SW480 (cell line): ENCODE data around the gene CAMTA1.
"Not testable (repeated sequence)": the region's sequence is repeated elsewhere in the genome, so short reads cannot be mapped to it uniquely, and the experiment has no call there.

ENCODE experiments used
- DNase-seq: peaks from one replicate; pipeline ENCODE4 v3.0.0-alpha.2; 2016; ENCODE audit warnings: low spot score

The CAMTA1 gene

DNA sequence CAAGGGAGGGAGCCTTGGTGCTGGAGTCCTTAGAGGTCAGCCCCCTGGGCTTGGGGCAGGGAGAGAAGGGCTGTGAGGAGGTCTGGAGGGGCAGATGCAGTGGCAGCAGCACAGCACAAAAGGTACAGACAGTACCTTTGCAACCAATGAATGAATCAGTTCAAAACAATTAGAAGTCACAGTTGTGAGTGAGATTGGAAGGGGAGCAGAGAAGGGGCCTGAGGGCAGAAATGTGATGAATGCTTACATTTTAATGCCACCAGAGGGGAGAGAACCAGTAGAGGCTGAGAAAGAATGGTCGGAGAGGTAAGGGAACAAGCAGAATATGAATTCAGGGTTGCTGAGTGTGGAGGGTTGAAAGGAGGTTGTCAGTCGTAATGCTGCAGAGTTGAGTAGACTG lies 24.2 kb downstream of the CAMTA1 start:
- no peak for DNase-seq

DNA sequence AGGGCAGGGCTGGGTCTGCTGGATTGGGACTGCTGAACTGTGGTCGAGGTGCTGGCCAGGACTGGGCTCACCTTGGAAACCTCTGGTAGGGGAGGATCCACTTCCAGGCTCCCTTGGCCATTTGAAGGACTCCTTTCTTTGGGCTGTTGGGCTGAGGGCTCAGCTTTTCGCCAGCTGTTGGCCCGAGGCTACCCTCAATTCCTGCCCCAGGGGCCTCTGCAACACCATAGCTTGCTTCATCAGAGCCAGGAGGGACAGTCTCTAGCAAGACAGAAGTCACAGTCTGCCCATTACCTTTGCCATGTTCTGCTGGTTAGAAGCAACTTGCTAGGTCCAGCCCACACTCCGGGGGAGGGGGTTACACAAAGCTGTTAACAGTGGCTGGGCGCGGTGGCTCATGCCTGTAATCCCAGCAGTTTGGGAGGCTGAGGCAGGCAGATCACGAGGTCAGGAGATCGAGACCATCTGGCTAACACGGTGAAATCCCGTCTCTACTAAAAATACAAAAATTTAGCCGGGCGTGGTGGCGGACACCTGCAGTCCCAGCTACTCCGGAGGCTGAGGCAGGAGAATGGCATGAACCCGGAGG lies 25.0 kb downstream of the CAMTA1 start:
- DNase-seq, result not testable (repeated sequence)

DNA sequence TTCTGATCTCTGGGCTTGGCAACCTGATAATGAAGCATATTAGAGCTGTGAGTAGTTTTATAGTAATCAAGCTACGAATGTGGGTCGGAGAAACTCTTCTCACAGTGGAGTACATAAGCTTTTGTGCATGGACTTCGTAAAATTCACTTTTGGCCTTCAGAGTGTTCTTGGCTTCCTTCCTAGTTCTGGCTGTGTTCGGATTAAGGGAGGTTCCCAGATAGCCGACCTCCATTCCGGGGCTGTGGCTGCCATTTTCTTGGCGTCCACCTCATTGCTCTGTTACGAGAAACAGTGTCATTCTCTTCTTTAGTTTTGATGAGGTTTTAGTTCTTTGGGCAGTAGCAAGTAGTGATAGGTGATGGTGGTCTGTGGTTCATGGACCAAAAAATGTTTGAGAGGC lies 26.3 kb downstream of the CAMTA1 start:
- no peak for DNase-seq

DNA sequence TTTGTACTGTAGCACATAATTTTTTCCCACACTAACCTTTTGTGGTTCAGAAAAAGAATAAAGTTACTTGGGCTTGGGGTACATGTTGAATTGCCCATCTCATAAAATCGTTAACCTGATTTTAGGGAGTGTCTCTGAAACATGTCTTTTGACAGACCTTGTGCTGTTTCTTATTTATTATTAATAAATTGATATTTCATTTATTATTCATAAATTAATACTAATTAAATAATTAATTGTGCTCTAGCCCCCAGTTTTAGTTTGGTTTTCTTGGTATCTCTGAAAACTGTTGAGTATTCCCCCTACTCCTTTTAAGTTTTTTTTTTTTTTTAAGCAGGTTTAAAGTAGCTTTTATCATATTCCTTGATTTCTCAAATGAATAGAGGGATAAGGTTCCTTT lies 27.9 kb downstream of the CAMTA1 start:
- no peak for DNase-seq

DNA sequence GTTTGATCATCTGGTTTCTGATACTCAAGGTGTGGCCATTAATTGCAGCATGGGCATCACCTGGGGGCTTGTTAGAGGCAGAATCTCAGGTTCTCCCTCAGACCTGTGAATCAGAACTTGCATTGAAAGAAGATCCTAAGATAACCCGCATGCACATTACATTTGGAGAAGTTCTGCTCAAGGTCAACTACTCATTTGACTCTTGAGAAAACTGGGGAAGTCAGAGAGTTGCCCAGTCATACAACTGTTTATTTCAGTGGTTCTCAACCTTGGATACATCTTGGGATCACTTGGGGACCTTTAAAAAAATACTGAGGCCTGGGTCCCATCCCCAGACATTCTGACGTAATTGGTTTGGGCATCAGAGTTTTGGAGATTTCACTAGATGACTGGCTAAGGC lies 30.5 kb downstream of the CAMTA1 start:
- no peak for DNase-seq

DNA sequence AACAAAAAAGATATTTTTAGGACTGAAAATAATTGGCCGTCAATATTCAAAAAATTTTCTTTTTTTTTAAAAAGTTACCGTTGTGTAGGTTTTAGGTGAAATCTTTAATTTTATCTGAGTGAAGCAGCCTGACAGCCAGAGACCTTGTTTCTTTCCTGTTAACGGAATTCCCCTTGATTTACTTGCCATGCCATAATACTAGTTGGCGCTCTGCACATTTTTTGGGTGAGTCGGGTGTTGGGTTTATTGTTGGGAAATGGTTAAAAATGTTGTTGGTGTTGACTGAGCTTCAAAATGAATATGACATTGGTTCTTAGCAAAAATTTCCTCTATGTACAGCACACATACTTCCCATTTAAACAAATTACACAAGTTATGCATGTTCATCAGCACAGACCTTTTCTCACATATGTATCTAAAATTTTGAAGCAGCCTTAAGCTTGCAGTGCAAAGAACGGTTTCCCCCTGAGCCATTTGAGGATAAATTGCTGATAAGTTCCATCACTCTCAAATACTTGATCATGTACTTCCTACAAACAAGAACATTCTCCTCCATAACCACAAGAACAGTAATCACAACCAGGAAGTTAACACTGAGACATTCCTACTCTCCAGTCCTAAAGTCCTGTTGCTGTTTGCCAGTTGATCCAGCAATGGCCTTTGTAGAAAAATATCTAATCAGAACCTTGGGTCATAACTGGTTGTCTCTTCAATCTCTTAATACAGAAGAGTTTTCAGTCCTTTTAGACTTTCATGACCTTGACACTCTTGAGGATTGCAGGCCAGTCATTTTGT lies 34.2 kb downstream of the CAMTA1 start:
- DNase-seq, result no peak

DNA sequence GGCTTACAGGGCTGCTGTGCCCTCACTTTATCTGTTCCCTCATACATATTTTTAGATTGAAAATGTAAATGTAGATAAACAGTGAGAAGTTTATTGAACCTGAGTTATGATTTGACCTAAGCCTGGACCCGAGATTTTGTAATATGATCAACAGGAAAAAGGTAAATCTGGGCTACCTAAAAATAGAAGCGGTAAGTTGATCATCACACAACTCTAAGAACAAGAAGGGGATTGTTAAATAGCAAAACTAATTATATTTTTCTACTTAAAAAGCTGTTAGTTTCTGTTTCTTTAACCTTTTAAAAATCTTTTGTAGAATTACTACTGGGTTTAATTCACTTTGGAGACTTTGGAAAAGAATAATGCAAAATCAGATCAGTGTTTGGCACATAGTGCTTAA lies 35.6 kb downstream of the CAMTA1 start:
- DNase-seq, result no peak

DNA sequence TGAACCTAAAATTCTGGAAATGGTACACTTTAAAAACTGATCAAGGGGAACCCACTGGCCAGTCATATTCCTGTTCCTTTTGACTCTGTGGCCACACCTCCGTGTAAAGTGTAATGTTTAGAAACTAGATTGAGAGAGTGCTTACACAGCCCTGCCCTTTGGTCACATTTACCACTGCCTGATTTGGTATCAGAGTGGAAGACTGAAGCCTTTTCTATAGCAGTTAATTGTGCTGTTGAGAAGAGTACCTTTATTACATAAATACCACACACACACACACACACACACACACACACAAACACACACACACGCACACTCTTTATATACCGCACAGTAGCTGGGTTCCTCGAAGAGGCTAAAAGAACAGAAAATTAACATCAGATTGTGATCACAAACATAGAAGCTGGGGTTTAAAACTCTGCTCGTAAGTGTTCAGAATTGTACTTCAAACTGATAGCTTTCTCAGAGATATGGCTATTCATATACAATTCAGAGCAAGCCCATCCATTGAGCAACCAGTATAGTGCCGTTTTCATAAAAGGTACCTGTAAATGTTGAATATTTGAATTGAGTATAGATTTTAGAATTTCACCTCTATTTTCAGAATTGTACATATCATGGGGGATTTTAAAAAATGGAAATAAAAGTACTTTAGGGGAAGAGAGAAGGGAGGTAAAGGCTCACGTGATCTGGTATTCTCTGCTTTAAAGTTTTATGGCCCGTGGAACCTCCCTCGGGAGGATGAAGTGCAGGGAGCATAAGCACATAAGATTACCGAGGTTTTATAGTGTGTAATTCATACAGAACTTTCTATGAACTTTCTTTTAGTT lies 37.5 kb downstream of the CAMTA1 start:
- DNase-seq, result peak; percentile 75

DNA sequence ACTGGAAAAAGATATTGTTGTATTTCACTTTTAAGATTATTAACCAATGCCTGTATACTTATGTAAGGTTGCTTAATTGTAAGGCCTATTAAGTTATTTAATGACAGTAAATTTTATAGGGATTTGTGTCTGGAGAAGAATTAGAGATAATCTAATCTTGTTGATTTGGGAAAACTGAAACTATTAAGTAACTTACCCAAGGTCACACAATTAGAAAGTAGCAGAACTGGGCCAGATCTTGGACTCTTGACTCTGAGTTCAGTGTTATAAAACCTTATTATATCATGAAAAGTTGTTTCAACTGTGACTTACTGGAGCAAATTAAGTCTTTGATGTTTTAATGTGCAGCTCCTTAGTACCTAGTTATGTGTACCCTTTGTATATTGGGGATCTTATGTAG lies 38.5 kb downstream of the CAMTA1 start:
- no peak for DNase-seq

DNA sequence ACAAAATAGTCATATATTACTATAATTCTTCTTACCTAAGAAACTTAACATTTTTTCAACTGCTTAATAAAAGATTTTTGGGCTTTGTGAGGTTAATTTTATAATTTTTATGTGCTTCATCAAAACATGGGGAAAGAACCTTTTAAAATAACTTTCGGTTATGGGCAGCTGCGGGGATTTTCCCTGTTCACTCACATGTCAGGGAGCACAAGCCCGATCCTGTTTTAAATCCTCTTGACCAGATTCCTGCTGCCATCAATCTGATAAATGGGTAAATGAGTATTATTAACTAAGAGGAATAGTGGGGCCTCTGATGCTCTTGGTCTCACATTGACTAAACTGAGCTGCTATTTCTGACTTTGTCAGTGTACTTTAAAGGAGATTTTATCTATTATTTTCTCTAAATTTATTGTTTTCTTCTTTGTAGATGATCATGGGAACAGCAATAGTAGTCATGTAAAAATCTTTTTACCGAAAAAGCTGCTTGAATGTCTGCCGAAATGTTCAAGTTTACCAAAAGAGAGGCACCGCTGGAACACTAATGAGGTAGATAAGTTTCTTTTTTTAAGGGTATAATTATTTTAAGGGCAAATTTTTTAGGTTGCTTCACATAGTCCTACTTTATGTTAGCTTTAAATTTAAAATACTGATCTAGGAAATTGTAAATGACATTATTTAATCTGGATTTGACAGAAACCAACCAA lies 39.6 kb downstream of the CAMTA1 start:
- no peak for DNase-seq

DNA sequence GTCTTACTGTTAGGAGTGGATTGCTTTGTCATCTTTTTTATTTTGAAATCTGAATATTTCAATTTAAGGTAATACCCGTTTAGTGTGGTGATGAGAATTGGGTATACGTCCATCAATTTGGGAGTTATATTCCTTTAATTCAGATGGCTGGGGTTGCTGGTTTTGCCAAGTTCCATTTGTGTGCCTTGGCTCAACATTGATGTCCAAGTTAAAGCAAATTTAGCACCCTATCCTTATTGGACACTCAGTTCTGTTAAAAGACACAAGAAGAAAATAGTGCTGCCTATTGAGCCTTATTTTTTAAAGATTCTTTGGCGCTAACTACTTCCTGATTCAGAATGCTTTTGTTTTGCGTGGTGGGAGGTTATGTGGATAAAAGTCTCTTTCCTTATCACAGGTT lies 40.6 kb downstream of the CAMTA1 start:
- DNase-seq, result no peak

DNA sequence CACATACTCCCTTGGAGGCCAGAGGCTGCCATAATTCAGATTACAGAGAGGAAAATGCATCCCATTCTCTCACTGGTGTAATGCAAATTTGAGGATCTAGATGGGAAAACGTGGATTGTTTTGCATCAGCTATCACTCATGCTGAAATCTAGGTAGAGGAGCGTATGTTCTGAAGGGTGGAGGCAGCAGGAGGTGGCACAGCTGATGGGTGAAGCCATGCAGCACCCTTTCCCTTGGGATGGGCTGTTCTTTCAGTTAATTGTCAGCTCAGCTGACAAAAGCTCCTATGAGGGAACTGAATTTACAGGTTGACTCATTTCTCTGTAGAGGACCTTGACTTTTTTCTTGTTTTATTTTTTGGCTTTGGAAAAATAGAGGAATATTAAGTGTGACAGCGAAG lies 41.8 kb downstream of the CAMTA1 start:
- DNase-seq, result no peak

DNA sequence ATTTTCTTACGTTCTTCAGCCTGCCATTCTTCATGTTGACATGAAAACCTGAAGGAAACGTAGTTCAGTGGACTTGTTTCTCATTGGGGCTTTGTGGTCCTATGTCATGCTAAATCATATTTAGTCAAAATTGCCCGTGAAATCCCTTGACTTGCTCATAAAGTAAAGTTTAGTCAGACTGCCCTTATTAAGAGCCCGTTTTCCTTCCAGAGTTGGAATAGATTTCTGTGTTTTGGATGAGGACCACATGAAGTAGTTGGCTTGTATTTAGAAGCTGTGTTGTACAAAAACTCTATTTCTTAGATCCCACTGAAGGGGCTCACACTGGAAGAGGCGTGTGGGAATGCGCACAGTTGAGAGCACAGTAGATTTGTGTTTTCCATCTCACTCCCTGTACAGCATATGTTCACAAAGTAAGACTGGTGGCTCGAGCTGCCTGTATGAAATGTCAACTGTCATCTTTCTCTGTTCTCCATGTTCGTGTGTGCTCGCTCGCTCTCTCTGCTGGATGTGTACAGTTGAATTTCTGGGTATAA lies 42.4 kb downstream of the CAMTA1 start:
- no peak for DNase-seq

DNA sequence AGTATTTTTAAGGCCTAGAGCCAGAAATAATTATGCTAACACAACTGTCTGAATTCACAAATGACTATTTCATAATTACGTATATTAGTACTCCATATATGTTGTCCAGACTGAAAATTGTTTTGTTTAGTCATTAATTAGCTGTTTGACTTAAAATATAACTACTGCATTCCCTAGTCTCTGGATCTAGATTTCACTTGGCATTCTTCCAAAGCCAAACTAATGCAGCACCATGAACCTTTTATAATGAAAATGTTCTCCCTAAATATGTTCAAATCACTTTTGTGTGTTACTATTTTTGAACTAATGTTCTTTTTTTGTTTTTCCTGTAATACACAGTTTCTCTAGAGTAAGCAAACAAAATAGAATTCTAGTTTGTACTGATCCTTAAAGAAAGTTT lies 46.1 kb downstream of the CAMTA1 start:
- no peak for DNase-seq

DNA sequence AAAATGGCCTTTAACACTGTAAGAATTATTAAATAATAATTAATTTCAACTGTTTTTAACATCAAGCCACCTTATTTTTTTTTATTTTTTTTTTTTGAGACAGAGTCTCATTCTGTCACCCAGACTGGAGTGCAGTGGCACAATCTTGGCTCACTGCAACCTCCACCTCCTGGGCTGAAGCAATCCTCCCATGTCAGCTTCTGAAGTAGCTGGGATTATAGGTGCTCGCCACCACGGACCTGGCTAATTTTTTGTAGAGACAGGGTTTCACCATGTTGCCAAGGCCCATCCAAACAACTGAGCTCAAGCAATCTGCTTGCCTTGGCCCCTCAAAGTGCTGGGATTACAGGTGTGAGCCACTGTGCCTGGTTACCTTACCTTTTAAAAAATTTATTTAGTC lies 46.8 kb downstream of the CAMTA1 start:
- not testable (repeated sequence) for DNase-seq

DNA sequence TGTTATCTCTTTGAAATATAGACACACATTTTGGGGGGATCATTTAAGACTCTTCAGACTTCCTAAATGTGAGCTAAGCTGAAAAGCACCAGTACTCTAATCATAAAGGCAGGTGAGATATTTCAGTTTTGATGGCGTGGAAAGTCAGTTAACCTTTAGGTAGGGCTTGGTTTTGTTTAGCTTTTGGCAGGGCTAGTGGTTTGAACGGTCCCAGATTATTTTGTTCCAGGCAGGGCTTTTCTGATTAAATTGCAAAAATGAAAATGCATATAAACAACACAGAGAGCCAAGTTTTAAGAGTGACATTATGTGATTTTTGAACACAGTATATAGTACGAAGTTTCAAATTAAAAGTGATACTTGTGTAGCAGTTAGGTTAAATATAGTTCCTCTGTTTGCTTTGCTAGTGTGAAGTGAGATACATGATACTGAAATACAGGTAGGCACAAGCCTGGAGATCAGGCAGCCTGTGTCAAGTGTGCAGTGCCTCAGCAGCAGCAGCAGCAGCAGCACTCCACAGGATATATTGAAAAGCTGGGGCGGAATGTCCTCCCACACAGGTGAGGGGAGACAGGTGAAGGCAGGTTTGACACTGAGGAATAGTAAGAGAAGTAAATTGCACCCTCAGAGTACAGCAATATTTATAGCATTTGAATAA lies 47.4 kb downstream of the CAMTA1 start:
- DNase-seq, result no peak

DNA sequence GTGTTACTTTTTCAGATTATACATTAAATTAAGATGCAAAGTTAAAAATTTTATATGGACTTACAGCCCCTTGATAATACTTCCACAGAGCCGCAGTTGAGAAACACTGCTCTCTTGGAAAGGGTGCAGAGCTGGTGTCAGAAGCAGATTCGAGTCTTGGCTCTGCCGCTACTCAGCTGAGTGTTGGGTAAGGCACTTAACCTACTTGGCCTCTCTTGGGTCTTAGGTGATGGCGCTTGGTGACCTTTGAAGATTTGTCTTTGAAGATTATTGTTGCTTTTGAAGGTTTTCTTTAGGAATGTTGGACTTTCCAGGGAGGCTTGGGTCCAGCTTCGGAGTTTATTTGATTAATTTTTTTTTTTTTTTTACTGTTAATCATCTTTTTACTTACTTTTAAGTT lies 48.5 kb downstream of the CAMTA1 start:
- DNase-seq, result no peak

DNA sequence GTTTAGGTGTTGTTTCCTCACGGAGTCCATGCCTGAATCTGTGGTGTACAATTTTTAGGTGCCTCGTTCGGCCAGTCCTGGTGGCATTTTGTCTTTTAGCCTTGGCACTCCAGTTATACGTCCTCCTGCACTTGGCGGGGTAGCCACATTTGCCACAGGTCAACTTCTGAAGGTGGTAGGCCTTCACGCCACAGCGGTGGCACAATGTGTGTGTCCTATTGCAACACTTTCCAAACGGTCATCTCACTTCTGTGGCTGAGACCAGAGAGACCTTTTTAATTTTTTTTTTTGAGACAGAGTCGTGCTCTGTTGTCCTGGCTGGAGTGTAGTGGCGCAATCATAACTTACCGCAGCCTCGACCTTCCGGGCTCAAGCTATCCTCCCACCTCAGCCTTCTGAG lies 49.1 kb downstream of the CAMTA1 start:
- no peak for DNase-seq

DNA sequence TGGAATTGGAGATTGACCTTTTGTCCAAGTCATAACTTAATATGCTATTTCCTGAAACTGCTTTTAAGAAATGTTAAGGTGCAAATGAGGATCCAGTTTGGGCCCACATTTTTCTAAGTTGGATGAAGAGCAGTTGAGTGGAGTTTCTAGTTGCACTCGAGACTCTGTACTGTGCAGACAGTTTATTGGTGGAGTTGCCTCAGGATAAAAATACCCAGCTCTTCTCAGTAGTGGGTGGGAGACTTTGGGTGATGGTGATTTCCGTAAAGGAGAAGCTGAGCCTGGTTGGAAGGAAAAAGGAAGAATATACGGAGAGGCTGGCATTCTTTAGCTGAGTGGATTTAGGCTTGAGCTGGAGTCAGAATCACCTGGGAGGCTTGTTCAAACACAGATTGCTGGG lies 49.9 kb downstream of the CAMTA1 start:
- DNase-seq, result no peak

DNA sequence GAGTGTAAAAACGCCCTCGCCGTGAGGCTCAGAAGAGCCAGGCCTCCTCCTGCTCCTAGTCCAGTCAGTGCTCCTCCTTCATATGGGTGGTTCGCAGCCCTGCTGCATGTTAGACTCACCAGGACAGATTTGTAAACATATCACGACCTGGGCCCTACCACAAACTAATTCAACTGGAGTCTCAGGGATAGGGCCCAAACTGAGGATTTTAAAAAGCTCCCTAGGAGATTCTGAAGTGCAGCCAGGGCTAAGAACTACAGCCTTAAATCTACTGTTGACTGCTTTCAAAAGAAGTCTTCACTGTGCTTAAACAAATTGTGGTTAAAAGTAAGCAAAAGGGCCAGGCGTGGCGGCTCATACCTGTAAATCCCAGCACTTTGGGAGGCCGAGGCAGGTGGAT lies 57.0 kb downstream of the CAMTA1 start:
- DNase-seq, result no peak

DNA sequence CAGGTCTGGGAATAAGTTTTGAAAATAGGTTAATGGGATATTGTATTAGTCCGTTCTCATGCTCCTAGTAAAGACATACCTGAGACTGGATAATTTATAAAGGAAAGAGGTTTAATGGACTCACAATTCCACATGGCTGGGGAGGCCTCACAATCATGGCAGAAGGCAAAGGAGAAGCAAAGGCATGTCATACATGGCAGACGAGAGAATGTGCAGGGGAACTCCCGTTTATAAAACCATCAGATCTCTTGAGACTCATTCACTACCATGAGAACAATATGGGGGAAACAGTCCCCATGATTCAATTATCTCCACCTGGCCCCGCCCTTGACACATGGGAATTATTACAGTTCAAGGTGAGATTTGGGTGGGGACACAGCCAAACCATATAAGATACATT lies 60.5 kb downstream of the CAMTA1 start:
- not testable (repeated sequence) for DNase-seq

DNA sequence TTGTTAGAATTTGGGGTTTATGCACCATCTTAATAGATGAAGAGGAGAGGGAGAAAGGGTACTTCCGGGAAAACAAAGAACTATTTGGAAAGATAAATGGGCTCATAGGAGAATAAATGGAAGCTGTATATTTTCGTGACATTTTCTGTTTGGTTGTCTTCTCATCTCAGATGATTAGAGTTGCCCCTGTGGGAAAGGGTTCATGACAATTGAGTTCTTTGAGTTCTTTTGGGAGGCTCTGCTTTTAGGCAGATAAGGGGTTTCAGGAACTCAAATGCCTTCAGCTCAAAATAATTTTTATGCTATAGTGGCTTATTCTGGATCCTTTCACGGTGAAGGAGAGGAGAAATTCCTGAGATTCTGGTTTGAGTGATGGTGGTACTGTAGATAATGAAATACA lies 63.6 kb downstream of the CAMTA1 start:
- no peak for DNase-seq
